Neutrophil (primary cell): ENCODE measurements around the gene ANKRD11.
A peak's percentile ranks its signal among the peaks of the same experiment; 100 is the strongest.

Experiments
- H3K27ac ChIP-seq: fragments of 200-600 bp; sonication (generic); 2 replicates; pipeline ENCODE4 v1.5.1; 2016; ENCODE audit warnings: mild to moderate bottlenecking, moderate library complexity
- H3K27me3 ChIP-seq: fragments of 200-600 bp; sonication (generic); 2 replicates; pipeline ENCODE4 v1.6.0; 2016; ENCODE audit warnings: mild to moderate bottlenecking
- H3K36me3 ChIP-seq: fragments of 200-600 bp; sonication (generic); 2 replicates; pipeline ENCODE4 v1.5.1; 2017
- H3K4me1 ChIP-seq, 2 experiments: fragments of 200-600 bp in 1 of 2; sonication (generic) in 1 of 2; 1 replicate in 1 of 2; 2 replicates in 1 of 2; pipeline versions ENCODE4 v1.5.1 to v1.6.1; 2013 to 2016; ENCODE audit warnings: low read depth in 1 of 2, low read length in 1 of 2, mild to moderate bottlenecking in 1 of 2, moderate library complexity in 1 of 2; ENCODE audit not compliant: control insufficient read depth in 1 of 2, insufficient read depth in 1 of 2
- H3K4me3 ChIP-seq, 2 experiments: fragments of 200-600 bp in 1 of 2; sonication (generic) in 1 of 2; 1 replicate in 1 of 2; 2 replicates in 1 of 2; pipeline ENCODE4 v1.5.1; 2013 to 2016; ENCODE audit warnings: low read depth in 1 of 2, low read length in 1 of 2, mild to moderate bottlenecking in 1 of 2, moderate library complexity in 1 of 2
- H3K9me3 ChIP-seq: fragments of 200-600 bp; sonication (generic); 2 replicates; pipeline ENCODE4 v1.5.1; 2016
- CTCF ChIP-seq: fragments of 200-600 bp; sonication (generic); IDR thresholded peaks from 2 replicates; pipeline ENCODE4 v1.5.1; 2016; ENCODE audit warnings: antibody characterized with exemption

Gene ANKRD11

GRCh38 chr16:89482817-89483205, 7.5 kb downstream of the ANKRD11 start:
- Histone ChIP-seq H3K4me3 (no peak overlapping the region), H3K36me3 (no peaks in the 10 kb centered on the region), H3K27me3 (no peaks in the 10 kb centered on the region), H3K4me1 (peaks cover 69 to 73% of the 10 kb centered on the region in 2 experiments), H3K27ac (peak overlapping the region; percentile 57), H3K9me3 (no peaks in the 10 kb centered on the region)
- no peak for TF ChIP-seq CTCF

- H3K4me3 ChIP-seq, result no peak overlapping the region
- H3K9me3 ChIP-seq, result no peaks in the 10 kb centered on the region
- peaks cover 68 to 73% of the 10 kb centered on the region in 2 experiments for H3K4me1 ChIP-seq
- peak overlapping the region; percentile 57 for H3K27ac ChIP-seq
- TF ChIP-seq CTCF, result no peak
- H3K27me3 ChIP-seq, result no peaks in the 10 kb centered on the region
- H3K36me3 ChIP-seq, result no peaks in the 10 kb centered on the region
Observed at GRCh38 chr16:89482150-89482816, 8.1 kb downstream of the ANKRD11 start.

DNA sequence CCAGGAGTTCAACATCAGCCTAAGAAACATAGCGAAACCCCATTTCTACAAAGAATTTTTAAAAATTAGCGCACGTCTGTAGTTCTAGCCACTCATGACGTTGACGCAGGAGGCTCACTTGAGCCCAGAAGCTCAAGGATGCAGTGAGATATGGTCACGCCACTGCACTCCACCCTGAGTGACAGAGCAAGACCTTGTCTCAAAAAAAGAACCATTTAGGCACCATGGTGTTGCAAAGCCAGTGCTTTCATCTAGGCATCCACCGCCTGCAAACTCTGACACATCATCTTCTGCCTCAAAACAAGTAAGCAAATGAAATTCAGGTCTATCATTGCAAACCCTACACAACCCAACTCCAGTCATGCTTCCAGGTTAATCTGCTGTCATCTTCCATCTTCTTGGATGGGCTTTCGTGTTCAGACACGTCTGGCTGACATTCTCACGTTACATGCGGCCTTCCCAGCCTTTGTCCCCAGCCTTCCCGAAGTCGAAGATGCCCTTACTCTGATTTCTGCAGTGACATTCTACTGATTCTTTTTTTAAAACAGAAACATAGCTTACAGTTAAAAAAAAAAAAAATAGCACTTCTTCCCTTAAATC, 8.9 kb downstream of the ANKRD11 start:
- TF ChIP-seq CTCF, result no peak
- Histone ChIP-seq H3K9me3 (no peaks in the 10 kb centered on the region), H3K36me3 (no peaks in the 10 kb centered on the region), H3K4me1 (peaks cover 67 to 73% of the 10 kb centered on the region in 2 experiments), H3K27me3 (no peaks in the 10 kb centered on the region), H3K4me3 (no peak overlapping the region), H3K27ac (peak overlapping the region; percentile 57)

GRCh38 chr16:89478576-89479221, 11.7 kb downstream of the ANKRD11 start:
- H3K27me3 ChIP-seq, result no peaks in the 10 kb centered on the region
- H3K4me1 ChIP-seq, result peaks cover 56 to 69% of the 10 kb centered on the region in 2 experiments
- no peak overlapping the region for H3K4me3 ChIP-seq
- TF ChIP-seq CTCF, result no peak
- peak overlapping the region; percentile 79 for H3K27ac ChIP-seq
- H3K36me3 ChIP-seq, result no peaks in the 10 kb centered on the region
- no peaks in the 10 kb centered on the region for H3K9me3 ChIP-seq

DNA sequence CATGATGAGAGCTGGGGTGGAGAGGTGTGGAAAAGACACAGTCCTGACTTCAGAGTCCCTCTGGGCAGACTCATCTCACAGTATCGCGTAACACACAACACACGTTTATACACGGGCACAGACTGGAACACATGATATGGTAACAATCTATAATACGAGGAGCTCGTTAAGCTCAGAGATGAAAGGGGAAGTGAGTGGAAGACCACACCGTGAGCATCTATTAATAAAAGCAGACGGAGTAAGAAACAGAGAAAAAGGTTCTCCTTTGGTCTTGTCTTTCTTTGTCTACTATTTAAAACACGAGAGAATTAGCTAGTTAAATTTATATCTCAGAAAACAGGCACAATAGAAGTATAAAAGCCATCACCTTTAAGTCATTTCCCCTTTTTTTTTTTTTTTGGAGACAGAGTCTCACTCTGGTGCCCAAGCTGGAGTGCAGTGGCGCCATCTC, 13.5 kb downstream of the ANKRD11 start:
- Histone ChIP-seq H3K4me1 (peaks cover 56 to 69% of the 10 kb centered on the region in 2 experiments), H3K27me3 (no peaks in the 10 kb centered on the region), H3K9me3 (no peaks in the 10 kb centered on the region), H3K4me3 (no peak overlapping the region), H3K27ac (peak overlapping the region; percentile 79), H3K36me3 (no peaks in the 10 kb centered on the region)
- TF ChIP-seq CTCF, result no peak
